Endometrium (tissue), 2 donors: ENCODE measurements around the gene SPATA31A6.
"Not testable (repeated sequence)": the region's sequence is repeated elsewhere in the genome, so short reads cannot be mapped to it uniquely, and the experiment has no call there.

Experiments
- FAIRE-seq: peaks from 2 replicates; lab custom pipeline; 2012; peaks lifted over from hg19 to GRCh38; lab: Jason Lieb, UNC
- donor health status: control.
- donor health status: control.

The SPATA31A6 gene

GRCh38 chr9:42183359-42183758 lies at the start of gene SPATA31A6:
Gene SPATA31A6 (plus strand): TSS chr9:42183659. CDS start chr9:42183688, 29 bp downstream.
- FAIRE-seq = not testable (repeated sequence)

- FAIRE-seq = not testable (repeated sequence)
Observed at GRCh38 chr9:42160299-42160698, 23.2 kb upstream of the SPATA31A6 start.

DNA sequence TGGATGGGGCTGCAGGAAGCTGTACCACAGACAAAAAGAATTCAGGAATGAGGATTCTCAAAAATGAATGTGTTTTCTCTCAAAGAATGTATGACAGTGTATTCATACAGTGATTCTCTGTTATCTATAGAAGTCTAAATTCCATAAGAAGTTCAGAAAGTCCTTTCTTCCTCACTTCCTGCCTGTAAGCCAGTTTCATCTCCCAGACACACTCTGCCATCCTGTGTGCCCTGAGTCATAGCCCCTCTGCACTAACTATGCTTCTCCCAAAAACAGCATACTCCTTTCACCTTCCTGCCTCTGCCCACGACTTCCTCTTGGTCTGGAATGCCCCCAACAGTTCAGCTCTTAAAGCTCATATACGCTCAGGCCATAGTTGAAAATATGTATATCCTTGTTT lies 36.4 kb downstream of the SPATA31A6 start:
- not testable (repeated sequence) for FAIRE-seq

DNA sequence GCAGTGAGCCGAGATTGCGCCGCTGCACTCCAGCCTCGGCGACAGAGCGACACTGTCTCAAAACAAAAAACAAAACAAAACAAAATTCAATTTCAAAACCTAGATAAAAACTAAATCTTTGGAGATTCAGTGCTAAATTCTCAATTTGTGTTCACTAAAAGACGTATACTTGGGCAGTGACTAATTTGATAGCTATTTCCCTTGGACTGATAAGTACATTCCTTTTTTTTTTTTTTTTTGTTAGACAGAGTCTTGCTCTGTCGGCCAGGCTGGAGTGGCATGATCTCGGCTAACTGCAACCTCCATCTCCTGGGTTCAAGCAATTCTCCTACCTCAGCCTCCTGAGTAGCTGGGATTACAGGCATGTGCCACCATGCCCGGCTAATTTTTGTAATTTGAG lies 39.8 kb downstream of the SPATA31A6 start:
- FAIRE-seq = not testable (repeated sequence)

- not testable (repeated sequence) for FAIRE-seq
Observed at GRCh38 chr9:42233031-42233430, 49.6 kb downstream of the SPATA31A6 start.

GRCh38 chr9:42234610-42235009 lies 51.2 kb downstream of the SPATA31A6 start:
- not testable (repeated sequence) for FAIRE-seq

DNA sequence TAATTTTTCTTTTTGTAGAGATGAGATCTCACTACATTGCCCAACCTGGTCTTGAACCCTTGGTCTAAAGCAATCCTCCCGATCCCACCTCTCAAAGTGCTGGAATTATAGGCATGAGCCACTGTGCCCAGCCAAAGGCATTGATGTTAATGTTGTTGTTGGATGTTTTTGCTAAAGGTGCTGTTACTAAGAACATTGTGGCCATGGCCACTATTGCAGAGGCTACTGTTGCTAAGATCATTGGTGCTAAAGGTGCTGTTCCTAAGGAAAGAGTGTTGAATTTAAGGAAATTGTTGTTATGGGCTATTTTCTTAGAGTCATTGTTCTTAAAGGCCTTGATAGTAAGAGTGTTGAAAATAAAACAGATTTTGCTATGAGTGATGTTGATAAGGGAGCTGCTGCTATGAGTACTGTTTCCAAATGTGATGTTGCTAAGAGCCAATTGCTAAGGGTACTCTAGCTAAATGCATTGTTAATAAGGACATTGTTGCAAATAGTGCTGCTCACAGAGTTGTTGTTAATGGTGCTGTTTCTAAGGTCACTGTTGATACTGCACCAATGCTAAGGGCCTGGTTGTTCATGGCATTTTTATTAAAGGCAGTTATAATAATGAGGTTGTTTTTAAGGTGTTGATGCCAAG lies 52.0 kb downstream of the SPATA31A6 start:
- not testable (repeated sequence) for FAIRE-seq

DNA sequence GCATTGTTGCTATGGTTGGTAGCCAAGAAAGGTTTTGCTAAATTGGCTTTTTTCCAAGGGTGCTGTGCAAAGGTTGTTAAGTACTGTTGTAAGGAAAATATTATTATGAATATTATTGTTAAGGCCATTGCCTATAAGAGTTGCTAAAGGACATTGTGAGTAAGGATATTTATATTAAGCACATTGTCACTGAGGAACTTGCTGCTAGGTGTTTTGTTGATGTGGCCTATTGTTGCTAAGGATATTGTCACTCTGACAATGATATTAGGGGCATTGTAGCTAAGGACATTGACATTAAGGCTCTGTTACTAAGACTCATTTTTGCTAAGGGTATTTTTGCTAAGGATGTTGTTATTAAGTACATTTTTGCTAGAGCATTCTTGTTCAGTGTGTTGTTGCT lies 52.6 kb downstream of the SPATA31A6 start:
- not testable (repeated sequence) for FAIRE-seq

DNA sequence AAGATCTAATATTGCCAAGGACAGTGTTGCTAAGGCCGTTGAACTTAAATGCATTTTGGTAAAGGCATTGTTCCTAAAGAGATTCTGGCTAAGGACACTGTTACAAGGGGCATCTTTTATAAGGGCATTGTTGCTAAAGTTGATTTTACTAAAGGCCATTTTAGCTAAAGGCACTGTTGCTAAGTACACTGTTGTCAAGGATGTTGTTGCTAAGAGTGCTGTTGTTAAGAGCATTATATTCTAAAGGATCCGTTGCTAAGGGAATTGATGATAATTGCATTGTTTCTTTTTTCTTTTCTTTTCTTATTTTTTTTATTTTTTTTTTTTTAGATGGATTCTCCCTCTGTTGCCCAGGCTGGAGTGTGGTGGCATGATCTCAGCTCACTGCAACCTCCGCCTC lies 53.9 kb downstream of the SPATA31A6 start:
- FAIRE-seq = not testable (repeated sequence)

DNA sequence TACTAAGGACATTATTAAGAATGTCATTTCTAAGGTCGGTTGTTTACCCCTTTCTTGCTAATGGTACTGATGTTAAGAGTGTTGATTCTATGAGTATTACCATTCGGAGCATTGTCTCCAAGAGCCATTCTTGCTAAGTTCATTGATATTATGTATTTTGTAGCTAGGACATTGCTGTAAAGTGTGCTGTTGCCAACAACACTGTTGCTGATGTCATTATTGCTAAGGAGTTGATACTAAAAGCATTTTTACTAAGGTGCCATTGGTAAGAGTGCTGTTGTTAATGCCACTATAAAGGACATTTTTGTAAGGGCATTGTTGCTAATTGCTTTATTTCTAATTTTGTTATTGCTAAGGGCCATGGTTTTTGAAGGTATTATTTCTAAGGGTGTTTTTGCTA lies 55.4 kb downstream of the SPATA31A6 start:
- not testable (repeated sequence) for FAIRE-seq
